Heart left ventricle (tissue), 16 donors: Measurements from ENCODE around the gene CRYBG2. TPM values are rescaled to one million over a fixed set of nuclear protein-coding genes. Genes with fewer than 3 reads are reported as not detected.

Source experiments
- ATAC-seq, 4 donors: fragments of 200-7000 bp; cut with Tn5 transposase; one replicate each; pipeline ENCODE4 v1.9.1; 2020 to 2022; ENCODE audit warnings: moderate library complexity in 4 of 4, mild to moderate bottlenecking in 3 of 4, moderate number of reproducible peaks in 1 of 4
- DNase-seq, 5 donors: peaks; one replicate each; pipeline ENCODE4 v3.0.0-alpha.2; 2020
- H3K27ac ChIP-seq, 12 donors: fragments of 200-600 bp; sonication (generic) in 4 of 12; one replicate each; pipeline versions ENCODE4 v1.5.0 to v1.8.0; 2016 to 2022; ENCODE audit warnings: mild to moderate bottlenecking in 2 of 12
- H3K27me3 ChIP-seq, 9 donors: fragments of 200-600 bp; sonication (generic) in 2 of 9; one replicate each; pipeline versions ENCODE4 v1.5.1 to v1.8.0; 2016 to 2022; ENCODE audit warnings: mild to moderate bottlenecking in 3 of 9
- H3K36me3 ChIP-seq, 9 donors: fragments of 200-600 bp; sonication (generic) in 2 of 9; one replicate each; pipeline versions ENCODE4 v1.5.0 to v1.8.0; 2018 to 2022; ENCODE audit warnings: mild to moderate bottlenecking in 2 of 9
- H3K4me1 ChIP-seq, 12 donors: fragments of 200-600 bp; sonication (generic) in 4 of 12; one replicate each; pipeline versions ENCODE4 v1.5.0 to v1.8.0; 2016 to 2022; ENCODE audit warnings: mild to moderate bottlenecking in 3 of 12
- H3K4me3 ChIP-seq, 12 donors: fragments of 200-600 bp; sonication (generic) in 4 of 12; one replicate each; pipeline versions ENCODE4 v1.5.0 to v1.8.0; 2017 to 2022; ENCODE audit warnings: mild to moderate bottlenecking in 9 of 12, moderate library complexity in 4 of 12
- H3K9me3 ChIP-seq, 12 donors: fragments of 200-600 bp; sonication (generic) in 4 of 12; one replicate each; pipeline versions ENCODE4 v1.5.0 to v1.8.0; 2016 to 2022; ENCODE audit warnings: mild to moderate bottlenecking in 1 of 12
- POLR2A ChIP-seq, 2 donors: fragments of 450-650 bp; IDR thresholded peaks; one replicate each; pipeline ENCODE4 v1.6.1; 2017; ENCODE audit warnings: antibody characterized with exemption in 2 of 2, mild to moderate bottlenecking in 2 of 2, moderate library complexity in 2 of 2
- WGBS, 4 donors: extraction: QIAGEN DNeasy Blood & Tissue Kit in 2 of 4; methylation state at CpG; one replicate each; pipeline versions ENCODE4 v1.1.5 to v1.1.7; 2013 to 2018; 5-methylcytosine and 5-hydroxymethylcytosine counted together
- intact Hi-C, 10 donors: fragments of 100-400 bp; cut with DNase I; formaldehyde crosslinking; loops; one replicate each; pipeline versions ENCODE4 v1.11.1 to v1.14.2; 2022
- polyA plus RNA-seq, 2 donors: library from polyadenylated mRNA; stranded (reverse); fragments of 200-250 nt; gene quantifications; one replicate each; pipeline ENCODE4 v1.2.3, GENCODE V29; 2013
- total RNA-seq, 9 donors: library from RNA; depleted of rRNA in 2 of 9; stranded (reverse); fragments of >200 nt in 2 of 9; fragmentation: NEBNext Ultra II Directional in 3 of 9; extraction: Animal tissue kit (Norgen Biotek cat#: 25700) in 3 of 9; gene quantifications; one replicate each; pipeline versions ENCODE4 v1.1.0 to v1.2.4, GENCODE V29; 2016 to 2023
- TF ChIP-seq, protein P1 (sequence below), 12 donors: fragments of 200-600 bp; sonication (generic) in 4 of 12; IDR thresholded peaks; one replicate each; pipeline versions ENCODE4 v1.5.0 to v1.8.0; 2018 to 2022; ENCODE audit warnings: antibody characterized with exemption in 12 of 12, mild to moderate bottlenecking in 5 of 12
- donor health status: ischemic (EF 13 %, LVEDD 7.1; RV severe dilation, severe dysfunction).
- donor health status: healthy with polysubstance abuse.
- donor health status: DM: no; HTN: yes; CAD: no.
- donor health status: DM: no; HTN: no; CAD: no.
- donor health status: ischemic (EF 25% LVEDD 6.9; RV normal size, moderate dysfunction).
- donor health status: ischemic (EF 25% LVEDD 5.7; RV mildly dilated, moderate dysfunction).
- donor health status: healthy.
- donor health status: DM: yes; HTN: yes; CAD: no.
- donor health status: ischemic (EF 35%, LVEDD 5.7; RV mildly dilated, moderate dysfunction).
- donor health status: nonischemic (EF 11% LVEDD 7.7; RV severe dilation, severe dysfunction).
- donor health status: DM: yes; HTN: yes; CAD: no.
- donor health status: PGD.
- donor health status: ischemic (EF 29% LVEDD 5.4; RV normal size, mild dysfunction).
- donor health status: nonischemic (EF 23%, LVEDD 6.1; RV moderate dilation, normal function).

CRYBG2 gene
- total and polyA plus RNA-seq, 11 donors: 0.25 to 0.45 TPM; not detected in 9

DNA sequence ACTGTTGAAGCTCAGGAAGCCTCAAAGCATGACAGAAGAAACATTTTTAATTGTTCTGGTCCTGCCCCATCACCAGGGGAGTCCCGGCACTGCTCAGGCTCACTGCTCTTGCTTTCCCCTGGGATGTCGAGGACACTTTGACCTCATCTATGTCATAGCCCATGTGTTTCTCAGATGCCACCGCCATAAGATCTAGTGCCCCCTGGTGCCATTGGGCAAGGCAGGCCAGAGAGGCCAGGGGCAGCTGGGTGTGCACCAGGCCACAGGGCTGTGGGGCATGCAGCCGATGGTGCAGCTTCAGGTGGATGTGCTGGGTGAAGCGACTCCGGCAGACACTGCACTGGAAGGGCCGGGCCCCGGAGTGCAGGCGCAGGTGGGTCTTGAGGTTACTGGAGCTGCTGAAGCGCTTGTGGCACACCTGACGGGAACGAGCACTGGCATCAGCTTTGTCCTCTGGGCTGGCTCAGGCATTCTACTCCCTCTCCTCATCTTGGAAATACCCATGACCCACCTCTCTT lies 7.7 kb upstream of the CRYBG2 start:
- Histone ChIP-seq H3K4me1 (peaks cover 0 to 19% (median 8%) of the 10 kb centered on the region in 12 donors), H3K27me3 (peaks cover 17 to 64% (median 34%) of the 10 kb centered on the region in 9 donors), H3K9me3 (no peaks in the 10 kb centered on the region), H3K36me3 (no peaks in the 10 kb centered on the region), H3K27ac (no peak overlapping the region), H3K4me3 (no peak overlapping the region)
- WGBS, 4 donors: 78 to 93% (median 84%) methylated on average over 11 to 12 of the region's 12 CpGs
- DNase-seq: no peak
- intact Hi-C loops: loop anchor here in 3 of 10 donors (5.0 kb wide), 4 partner anchors 74 to 254 kb away; partner anchors contain the start of gene SH3BGRL3 (in 1 of the 3)
- TF ChIP-seq, protein P1, sequence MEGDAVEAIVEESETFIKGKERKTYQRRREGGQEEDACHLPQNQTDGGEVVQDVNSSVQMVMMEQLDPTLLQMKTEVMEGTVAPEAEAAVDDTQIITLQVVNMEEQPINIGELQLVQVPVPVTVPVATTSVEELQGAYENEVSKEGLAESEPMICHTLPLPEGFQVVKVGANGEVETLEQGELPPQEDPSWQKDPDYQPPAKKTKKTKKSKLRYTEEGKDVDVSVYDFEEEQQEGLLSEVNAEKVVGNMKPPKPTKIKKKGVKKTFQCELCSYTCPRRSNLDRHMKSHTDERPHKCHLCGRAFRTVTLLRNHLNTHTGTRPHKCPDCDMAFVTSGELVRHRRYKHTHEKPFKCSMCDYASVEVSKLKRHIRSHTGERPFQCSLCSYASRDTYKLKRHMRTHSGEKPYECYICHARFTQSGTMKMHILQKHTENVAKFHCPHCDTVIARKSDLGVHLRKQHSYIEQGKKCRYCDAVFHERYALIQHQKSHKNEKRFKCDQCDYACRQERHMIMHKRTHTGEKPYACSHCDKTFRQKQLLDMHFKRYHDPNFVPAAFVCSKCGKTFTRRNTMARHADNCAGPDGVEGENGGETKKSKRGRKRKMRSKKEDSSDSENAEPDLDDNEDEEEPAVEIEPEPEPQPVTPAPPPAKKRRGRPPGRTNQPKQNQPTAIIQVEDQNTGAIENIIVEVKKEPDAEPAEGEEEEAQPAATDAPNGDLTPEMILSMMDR (IDR thresholded peaks at IDR 0.05): no peak
- no peak for TF ChIP-seq POLR2A (IDR thresholded peaks at IDR 0.05)
- no peak for ATAC-seq

DNA sequence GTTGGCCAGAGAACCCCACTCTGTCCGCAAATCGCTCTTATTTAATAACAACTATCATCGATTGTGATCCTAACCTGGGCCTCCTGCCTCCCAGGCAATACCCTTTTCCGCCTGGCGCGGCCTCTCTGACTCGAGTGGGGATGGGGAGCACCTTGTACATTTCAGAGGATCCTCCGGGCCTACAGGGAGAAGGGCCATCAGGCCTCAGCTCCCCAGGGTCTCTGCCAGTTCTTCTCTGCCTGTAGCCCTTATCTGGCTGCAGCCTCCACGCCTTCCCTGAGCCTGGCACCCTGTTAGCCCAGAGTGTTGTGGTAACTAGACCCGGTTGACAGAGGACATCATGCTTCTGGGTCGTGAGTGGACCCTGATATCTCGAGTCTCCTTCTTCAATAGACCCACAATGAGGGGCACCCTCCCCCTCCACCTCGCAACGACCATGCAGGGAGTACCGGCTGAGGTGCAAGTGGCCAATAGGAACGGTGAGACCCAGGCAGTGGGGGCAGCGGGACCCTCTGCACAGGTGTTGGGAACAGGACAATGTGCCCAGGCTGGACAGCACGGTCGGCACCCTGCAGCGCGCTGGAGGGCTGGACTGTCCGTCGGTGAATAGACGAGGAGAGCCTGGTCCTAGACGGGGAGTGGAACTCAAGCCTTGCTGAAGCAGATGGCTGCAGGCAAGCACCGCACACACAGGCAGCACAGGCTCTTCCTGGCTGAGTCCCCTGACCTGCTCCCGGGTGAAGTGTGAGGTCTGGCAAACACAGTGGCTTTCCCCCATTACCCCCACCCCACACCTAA lies 7.1 kb upstream of the CRYBG2 start:
- peak in 1 of 4 donors; percentile 6 for ATAC-seq
- no peak for DNase-seq
- Histone ChIP-seq H3K27ac (no peak overlapping the region), H3K4me3 (peak overlapping the region in 7 of 12 donors; percentile 10 to 36 (median 21)), H3K9me3 (no peaks in the 10 kb centered on the region), H3K27me3 (peaks cover 17 to 71% (median 34%) of the 10 kb centered on the region in 9 donors), H3K4me1 (peaks cover 0 to 19% (median 8%) of the 10 kb centered on the region in 12 donors), H3K36me3 (no peaks in the 10 kb centered on the region)
- TF ChIP-seq, protein P1 (IDR thresholded peaks at IDR 0.05): no peak
- no peak for TF ChIP-seq POLR2A (IDR thresholded peaks at IDR 0.05)
- intact Hi-C loops: loop anchor here in 3 of 10 donors (5.0 kb wide), 4 partner anchors 74 to 254 kb away; partner anchors contain the start of gene SH3BGRL3 (in 1 of the 3)
- 54 to 58% (median 56%) methylated on average over 27 of the region's 27 CpGs for WGBS, 4 donors

DNA sequence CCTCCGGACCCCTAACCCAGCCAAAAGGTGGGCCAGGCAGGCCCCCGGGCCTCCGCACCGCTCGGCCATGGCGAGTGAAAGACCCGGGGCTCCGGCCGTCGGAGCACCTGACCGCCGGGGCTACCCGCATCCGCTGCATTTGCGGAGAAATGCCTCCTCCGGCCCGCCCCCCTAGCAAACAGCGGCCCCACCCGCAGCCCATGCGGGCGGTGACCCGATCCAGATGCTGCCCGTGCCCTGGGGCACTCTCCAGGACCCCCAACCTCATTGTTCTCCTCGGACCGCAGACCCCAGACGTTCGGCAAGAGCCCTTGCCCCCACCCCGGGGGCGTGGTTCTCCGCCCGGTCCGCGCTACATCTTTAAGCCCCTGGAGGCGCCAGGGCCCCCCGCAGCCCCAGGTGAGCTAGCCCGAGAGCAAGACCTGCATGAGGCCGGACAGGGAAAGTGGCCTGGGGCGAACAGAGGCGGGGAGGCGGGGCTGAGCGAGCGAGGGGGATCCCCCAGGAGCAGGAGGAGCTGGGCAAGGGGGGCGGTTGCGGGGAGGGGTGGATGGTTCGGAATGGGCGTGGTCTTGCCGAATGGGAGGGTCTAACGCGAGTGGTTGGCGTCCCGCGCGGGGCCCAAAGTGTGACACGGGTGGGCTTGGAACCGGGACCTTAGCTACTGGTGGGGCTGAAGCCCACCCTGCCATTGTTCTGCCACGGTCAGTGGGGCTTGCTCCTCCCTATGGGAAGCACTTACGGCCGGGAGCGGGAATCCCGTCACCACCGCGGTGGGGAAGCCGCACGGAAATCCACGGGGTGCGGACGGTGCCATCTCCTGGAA lies 6.3 kb upstream of the CRYBG2 start:
- ATAC-seq (no peak), DNase-seq (no peak)
- TF ChIP-seq, protein P1 (IDR thresholded peaks at IDR 0.05): no peak
- TF ChIP-seq POLR2A (IDR thresholded peaks at IDR 0.05): no peak
- Histone ChIP-seq H3K4me1 (peaks cover 0 to 19% (median 8%) of the 10 kb centered on the region in 12 donors), H3K27ac (no peak overlapping the region), H3K27me3 (peaks cover 17 to 79% (median 34%) of the 10 kb centered on the region in 9 donors), H3K9me3 (no peaks in the 10 kb centered on the region), H3K36me3 (no peaks in the 10 kb centered on the region), H3K4me3 (peak overlapping the region in 8 of 12 donors; percentile 10 to 36 (median 20))
- 3 to 7% (median 3%) methylated on average over 33 to 67 of the region's 67 CpGs for WGBS, 4 donors
- intact Hi-C loops: loop anchor here in 3 of 10 donors (5.0 kb wide), 4 partner anchors 73 to 253 kb away; partner anchors contain the start of gene SH3BGRL3 (in 1 of the 3)
